Ascending aorta (tissue), 2 donors: ENCODE results near the gene TYW5. TPM values are rescaled to one million over a fixed set of nuclear protein-coding genes. Genes with fewer than 3 reads are reported as not detected.

Experiments used
- DNase-seq, 2 donors: peaks; one replicate each; pipeline ENCODE4 v3.0.0-alpha.2; 2019; ENCODE audit warnings: low spot score in 2 of 2
- H3K27ac ChIP-seq, 2 donors: fragments of 200-600 bp; sonication (generic); one replicate each; pipeline ENCODE4 v1.5.1; 2016 to 2017; ENCODE audit warnings: mild to moderate bottlenecking in 1 of 2
- H3K27me3 ChIP-seq: fragments of 200-600 bp; sonication (generic); one replicate; pipeline ENCODE4 v1.5.1; 2017
- H3K36me3 ChIP-seq, 2 donors: fragments of 200-600 bp; sonication (generic); one replicate each; pipeline ENCODE4 v1.5.1; 2016
- H3K4me1 ChIP-seq, 2 donors: fragments of 200-600 bp; sonication (generic); one replicate each; pipeline ENCODE4 v1.5.1; 2016 to 2017; ENCODE audit warnings: mild to moderate bottlenecking in 1 of 2
- H3K4me3 ChIP-seq, 2 donors: fragments of 200-600 bp; sonication (generic); one replicate each; pipeline ENCODE4 v1.5.1; 2016 to 2017; ENCODE audit warnings: mild to moderate bottlenecking in 1 of 2
- H3K9me3 ChIP-seq, 2 donors: fragments of 200-600 bp; sonication (generic); one replicate each; pipeline ENCODE4 v1.5.1; 2016
- CTCF ChIP-seq, 3 experiments: fragments of 200-600 bp in 2 of 3; fragments of 450-650 bp in 1 of 3; sonication (generic) in 2 of 3; IDR thresholded peaks; one replicate each; pipeline ENCODE4 v1.5.1; 2016 to 2019; ENCODE audit warnings: antibody characterized with exemption in 3 of 3, mild to moderate bottlenecking in 1 of 3, moderate library complexity in 1 of 3
- intact Hi-C: fragments of 100-400 bp; cut with DNase I; formaldehyde crosslinking; loops from one replicate; pipeline ENCODE4 v1.15.1; 2023
- total RNA-seq: library from RNA; depleted of rRNA; stranded (reverse); fragments of >200 nt; gene quantifications from one replicate; pipeline ENCODE4 v1.1.0, GENCODE V29; 2016

TYW5 gene
- total RNA-seq, 1 donor from 2014 or later, result not detected

GRCh38 chr2:199929262-199929661 lies 26.0 kb downstream of the TYW5 start:
- Histone ChIP-seq H3K4me1 (no peaks in the 10 kb centered on the region), H3K27me3 (no peaks in the 10 kb centered on the region), H3K36me3 (peaks cover 12 to 20% of the 10 kb centered on the region in 2 donors), H3K27ac (no peak overlapping the region), H3K9me3 (no peaks in the 10 kb centered on the region), H3K4me3 (no peak overlapping the region)
- no peak for TF ChIP-seq CTCF (IDR thresholded peaks at IDR 0.05)
- DNase-seq, result no peak
- intact Hi-C loops, result no loop called here

DNA sequence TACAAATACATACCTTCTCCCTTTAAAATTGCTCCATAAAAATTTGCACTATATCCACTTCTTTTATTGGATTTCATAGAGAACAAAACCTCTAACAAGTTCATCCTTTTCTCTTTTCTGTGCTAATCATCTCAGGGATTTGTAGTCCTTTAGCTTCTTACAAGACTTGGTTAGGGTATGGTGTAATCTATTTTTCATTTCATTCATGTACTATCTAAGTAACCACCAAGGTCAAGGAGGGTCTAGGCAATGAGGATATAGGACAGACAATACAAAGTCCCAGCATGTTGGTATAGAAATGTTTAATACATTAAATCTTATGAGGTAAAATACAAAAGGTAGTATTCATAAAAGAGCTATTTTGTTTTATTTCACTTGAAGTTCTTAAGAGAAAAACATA lies 26.7 kb downstream of the TYW5 start:
- H3K4me3 ChIP-seq, result no peak overlapping the region

GRCh38 chr2:199928226-199928625 lies 27.1 kb downstream of the TYW5 start:
- no peak for DNase-seq
- no peak for TF ChIP-seq CTCF (IDR thresholded peaks at IDR 0.05)
- H3K4me1 ChIP-seq, result no peaks in the 10 kb centered on the region
- H3K36me3 ChIP-seq, result peaks cover 12 to 20% of the 10 kb centered on the region in 2 donors
- H3K27me3 ChIP-seq, result no peaks in the 10 kb centered on the region
- no peak overlapping the region for H3K4me3 ChIP-seq
- intact Hi-C loops, result no loop called here
- no peak overlapping the region for H3K27ac ChIP-seq
- H3K9me3 ChIP-seq, result no peaks in the 10 kb centered on the region

More for the DNA sequence above, 26.7 kb downstream of the TYW5 start:
- DNase-seq, result no peak
- H3K36me3 ChIP-seq, result peaks cover 12 to 20% of the 10 kb centered on the region in 2 donors
- H3K9me3 ChIP-seq, result no peaks in the 10 kb centered on the region
- intact Hi-C loops, result no loop called here
- H3K27me3 ChIP-seq, result no peaks in the 10 kb centered on the region
- H3K27ac ChIP-seq, result no peak overlapping the region
- H3K4me1 ChIP-seq, result no peaks in the 10 kb centered on the region
- no peak for TF ChIP-seq CTCF (IDR thresholded peaks at IDR 0.05)

- DNase-seq, result no peak
- H3K4me1 ChIP-seq, result no peaks in the 10 kb centered on the region
- no peak for TF ChIP-seq CTCF (IDR thresholded peaks at IDR 0.05)
- no peaks in the 10 kb centered on the region for H3K9me3 ChIP-seq
- H3K27ac ChIP-seq, result no peak overlapping the region
- peaks cover 0 to 6% of the 10 kb centered on the region in 2 donors for H3K36me3 ChIP-seq
- no peak overlapping the region for H3K4me3 ChIP-seq
- intact Hi-C loops, result no loop called here
- H3K27me3 ChIP-seq, result no peaks in the 10 kb centered on the region
These were observed 28.5 kb downstream of the TYW5 start for GRCh38 chr2:199926806-199927205.

DNA sequence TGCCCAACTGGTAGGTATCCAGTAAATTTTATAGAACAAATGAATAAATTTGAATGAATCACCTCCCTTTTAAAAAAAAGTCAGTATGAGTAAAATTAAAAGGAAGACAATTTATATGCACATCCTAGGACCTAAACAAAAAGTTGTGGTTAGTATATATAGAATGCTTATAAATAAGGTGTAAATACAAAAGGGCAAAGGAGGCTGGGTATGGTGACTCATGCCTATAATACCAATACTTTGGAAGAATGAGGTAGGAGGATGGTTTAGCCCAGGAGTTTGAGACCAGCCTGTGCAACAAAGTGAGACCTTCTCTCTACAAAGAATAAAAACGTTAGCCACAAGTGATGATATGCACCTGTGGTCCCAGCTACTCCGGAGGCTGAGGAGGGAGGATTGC lies 31.4 kb downstream of the TYW5 start:
- Histone ChIP-seq H3K9me3 (no peaks in the 10 kb centered on the region), H3K36me3 (peaks cover 2 to 13% of the 10 kb centered on the region in 2 donors), H3K27ac (no peak overlapping the region), H3K27me3 (no peaks in the 10 kb centered on the region), H3K4me3 (no peak overlapping the region), H3K4me1 (no peaks in the 10 kb centered on the region)
- intact Hi-C loops, result no loop called here
- no peak for DNase-seq
- TF ChIP-seq CTCF (IDR thresholded peaks at IDR 0.05), result no peak

DNA sequence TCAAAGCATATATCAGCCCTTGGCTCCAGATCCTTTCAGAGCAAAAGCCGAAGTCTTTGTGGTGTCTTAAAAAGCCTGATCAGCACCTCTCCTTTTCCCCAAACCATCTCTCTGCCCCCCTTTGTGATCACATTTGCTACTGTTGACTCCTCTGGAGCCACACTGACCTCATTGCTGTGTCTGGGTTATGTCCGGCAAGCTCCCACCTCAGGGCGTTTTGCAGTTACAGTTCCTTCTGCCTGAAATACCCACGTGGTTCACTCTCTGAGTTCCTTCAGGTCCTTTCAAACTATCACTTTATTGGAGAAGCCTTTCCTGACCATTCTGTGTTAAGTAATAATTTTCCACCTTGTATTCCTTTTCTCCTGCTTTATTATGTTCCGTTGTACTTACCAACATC lies 32.4 kb downstream of the TYW5 start:
- Histone ChIP-seq H3K9me3 (no peaks in the 10 kb centered on the region), H3K27ac (no peak overlapping the region), H3K4me3 (no peak overlapping the region), H3K36me3 (peaks cover 9 to 23% of the 10 kb centered on the region in 2 donors), H3K4me1 (no peaks in the 10 kb centered on the region), H3K27me3 (no peaks in the 10 kb centered on the region)
- intact Hi-C loops, result no loop called here
- DNase-seq, result no peak
- no peak for TF ChIP-seq CTCF (IDR thresholded peaks at IDR 0.05)
